K562 (cell line): ENCODE results near the gene DUS3L. TPM values are rescaled to one million over a fixed set of nuclear protein-coding genes. Genes with fewer than 3 reads are reported as not detected.

ENCODE experiments used
- ATAC-seq: fragments of 200-7000 bp; cut with Tn5 transposase; 3 replicates; pipeline ENCODE4 v1.9.1; 2020; ENCODE audit warnings: moderate library complexity
- BruUV-seq: library from RNA; stranded (reverse); fragments of 400-500 nt; replicated peaks from 2 replicates; lab custom pipeline; 2021; lab: Mats Ljungman, UMichigan
- CTCF ChIA-PET: fragments of 300-600 bp; formaldehyde crosslinking; extraction: SDS; loops from one replicate; lab custom pipeline; 2021; ENCODE audit warnings: low intra/inter-chr PET ratio; lab: Yijun Ruan, JAX
- POLR2A ChIA-PET: fragments of 300-600, 350-650 bp; sonication (Branson Sonifier 250); formaldehyde crosslinking; extraction: SDS; loops from one replicate; lab custom pipeline; 2021; ENCODE audit warnings: antibody characterized with exemption, inconsistent platforms; lab: Yijun Ruan, JAX
- DNase-seq, 4 experiments: peaks; one replicate each; pipeline versions ENCODE4 v3.0.0 to v3.0.0-alpha.2; 2011 to 2018; ENCODE audit warnings: low spot score in 3 of 4, mixed read lengths in 3 of 4; ENCODE audit errors: extremely low read depth in 1 of 4
- FAIRE-seq: peaks from 2 replicates; lab custom pipeline; 2011; peaks lifted over from hg19 to GRCh38; lab: Jason Lieb, UNC
- H2AFZ ChIP-seq: 2 replicates; pipeline ENCODE4 v1.6.0; 2011; ENCODE audit warnings: low read depth, low read length, control low read depth, inconsistent platforms
- H3K27ac ChIP-seq: fragments of 200-600 bp; 3 replicates; pipeline ENCODE4 v1.8.0; 2011; ENCODE audit warnings: low read depth, mild to moderate bottlenecking, control low read depth, inconsistent platforms, low read length, moderate library complexity, mixed read lengths; ENCODE audit errors: extremely low read depth
- H3K27me3 ChIP-seq, 2 experiments: fragments of 300-600 bp in 1 of 2; 2 replicates in 1 of 2; 3 replicates in 1 of 2; pipeline versions ENCODE4 v1.6.0 to v1.8.0; 2011; ENCODE audit warnings: inconsistent platforms in 2 of 2, low read length in 2 of 2, mild to moderate bottlenecking in 1 of 2, mixed read lengths in 1 of 2, moderate library complexity in 1 of 2; ENCODE audit not compliant: control insufficient read depth in 2 of 2, insufficient read depth in 2 of 2
- H3K36me3 ChIP-seq: fragments of 300-600 bp; 3 replicates; pipeline ENCODE4 v1.8.0; 2011; ENCODE audit warnings: mild to moderate bottlenecking, low read length, inconsistent platforms; ENCODE audit not compliant: control insufficient read depth, insufficient read depth
- H3K4me1 ChIP-seq, 2 experiments: fragments of 200-600 bp in 1 of 2; replicated peaks in 1 of 2; 2 replicates in 1 of 2; 3 replicates in 1 of 2; pipeline versions ENCODE4 v1.5.1 to v1.8.0; 2011; ENCODE audit warnings: inconsistent platforms in 2 of 2, low read length in 2 of 2, mild to moderate bottlenecking in 1 of 2, mixed read lengths in 1 of 2, moderate library complexity in 1 of 2; ENCODE audit not compliant: control insufficient read depth in 2 of 2, insufficient read depth in 2 of 2
- H3K4me2 ChIP-seq: 2 replicates; pipeline ENCODE4 v1.6.1; 2011; ENCODE audit warnings: low read length, control low read depth, inconsistent platforms, mixed read lengths; ENCODE audit not compliant: insufficient read depth
- H3K4me3 ChIP-seq: fragments of 200-600 bp; sonication (generic), shearing (Covaris generic); 2 replicates; pipeline ENCODE4 v1.5.1; 2016; ENCODE audit warnings: control low read depth, inconsistent platforms
- H3K79me2 ChIP-seq: fragments of 200-600 bp; 3 replicates; pipeline ENCODE4 v1.8.0; 2011; ENCODE audit warnings: low read length, inconsistent platforms; ENCODE audit not compliant: control insufficient read depth, insufficient read depth
- H3K9ac ChIP-seq, 2 experiments: 2 replicates each; pipeline versions ENCODE4 v1.6.0 to v1.6.1; 2011; ENCODE audit warnings: low read depth in 2 of 2, low read length in 2 of 2, control low read depth in 1 of 2, inconsistent platforms in 1 of 2, mild to moderate bottlenecking in 1 of 2, mixed read lengths in 1 of 2; ENCODE audit not compliant: insufficient read depth in 1 of 2
- H3K9me1 ChIP-seq: one replicate; pipeline ENCODE4 v1.6.0; 2011; ENCODE audit warnings: inconsistent platforms, mild to moderate bottlenecking, low read length, moderate library complexity; ENCODE audit not compliant: control insufficient read depth, insufficient read depth
- H3K9me3 ChIP-seq: replicated peaks from 2 replicates; pipeline ENCODE4 v1.5.1; 2011; ENCODE audit warnings: low read depth, low read length, inconsistent platforms; ENCODE audit not compliant: control insufficient read depth, insufficient read depth
- H4K20me1 ChIP-seq: replicated peaks from 2 replicates; pipeline ENCODE4 v1.6.1; 2011; ENCODE audit warnings: low read length, inconsistent platforms, mixed read lengths; ENCODE audit not compliant: control insufficient read depth, insufficient read depth
- HOXB6 ChIP-seq: fragments of 250-450 bp; sonication (Bioruptor Pico); IDR thresholded peaks from 2 replicates; pipeline ENCODE4 v1.5.1; 2022; ENCODE audit warnings: mild to moderate bottlenecking, borderline replicate concordance
- KDM5B ChIP-seq: fragments of 200-600 bp; sonication (generic); IDR thresholded peaks from 2 replicates; pipeline ENCODE4 v1.6.1; 2012; ENCODE audit warnings: low read depth, mild to moderate bottlenecking, moderate library complexity, low read length, control low read depth, inconsistent platforms; ENCODE audit not compliant: insufficient replicate concordance
- MXI1 ChIP-seq: IDR thresholded peaks from 2 replicates; pipeline ENCODE4 v1.6.1; 2011; ENCODE audit warnings: low read depth, mild to moderate bottlenecking, improper control_type of control experiment, low read length
- POLR2AphosphoS2 ChIP-seq: IDR thresholded peaks from 2 replicates; pipeline ENCODE4 v1.6.1; 2012; ENCODE audit warnings: low read length, improper control_type of control experiment
- RBM25 ChIP-seq: fragments of 200-400 bp; formaldehyde crosslinking; IDR thresholded peaks from 2 replicates; pipeline ENCODE4 v1.6.1; 2018; ENCODE audit warnings: low read length, low read depth, moderate library complexity; ENCODE audit not compliant: severe bottlenecking
- SP1 ChIP-seq: sonication (generic); formaldehyde crosslinking; IDR thresholded peaks from 2 replicates; pipeline ENCODE4 v1.8.1; 2022; ENCODE audit warnings: mild to moderate bottlenecking, missing genetic modification reagents
- ZBTB8A ChIP-seq: fragments of 450-650 bp; IDR thresholded peaks from 2 replicates; pipeline ENCODE4 v1.6.1; 2018; ENCODE audit warnings: mild to moderate bottlenecking, moderate library complexity; ENCODE audit not compliant: partially characterized antibody
- ZFP36 ChIP-seq: fragments of 150-350 bp; IDR thresholded peaks from 2 replicates; pipeline ENCODE4 v1.6.1; 2018; ENCODE audit warnings: low read length, low read depth; ENCODE audit not compliant: partially characterized antibody
- ZNF165 ChIP-seq: fragments of 250-450 bp; sonication (Bioruptor Pico); IDR thresholded peaks from 2 replicates; pipeline ENCODE4 v1.4.0; 2020; ENCODE audit warnings: borderline replicate concordance
- ZNF174 ChIP-seq: fragments of 250-450 bp; sonication (Bioruptor Pico); IDR thresholded peaks from 2 replicates; pipeline ENCODE4 v1.4.0; 2020; ENCODE audit warnings: mild to moderate bottlenecking
- ZNF253 ChIP-seq: fragments of 250-450 bp; sonication (Bioruptor Pico); conservative IDR thresholded peaks from 2 replicates; pipeline ENCODE4 v1.6.1; 2021; ENCODE audit warnings: mild to moderate bottlenecking
- ZNF384 ChIP-seq: IDR thresholded peaks from 2 replicates; pipeline ENCODE4 v1.6.1; 2012; ENCODE audit warnings: low read depth, low read length, improper control_type of control experiment
- ZNF436 ChIP-seq: fragments of 250-450, 450-650 bp; sonication (Bioruptor Pico); formaldehyde crosslinking; IDR thresholded peaks from 2 replicates; pipeline ENCODE4 v1.7.0; 2020; ENCODE audit warnings: mild to moderate bottlenecking
- WGBS: fragments of 100-300 bp; shearing (Covaris generic); methylation state at CpG from one replicate; pipeline ENCODE4 v1.1.6; 2016; ENCODE audit warnings: low coverage, mixed read lengths; ENCODE audit not compliant: insufficient coverage; ENCODE audit errors: missing lambda C conversion rate; 5-methylcytosine and 5-hydroxymethylcytosine counted together
- in situ Hi-C: fragments of 300-500 bp; cut with MboI; formaldehyde crosslinking; loops from 4 replicates; pipeline ENCODE4 v1.15.0; 2018; ENCODE audit warnings: inconsistent platforms, mixed read lengths
- intact Hi-C: fragments of 100-400 bp; cut with micrococcal nuclease; formaldehyde crosslinking; loops from 2 replicates; pipeline ENCODE4 v1.14.2; 2022
- polyA plus RNA-seq, 8 experiments: library from polyadenylated mRNA; depleted of rRNA in 4 of 8; stranded (reverse) in 5 of 8; unstranded in 3 of 8; fragments of >200 nt; fragmentation: Nextera tagmentation in 2 of 8; fragmentation: Illumina TruSeq in 1 of 8; extraction: Ambion mirVana in 2 of 8; extraction: Trizol in 1 of 8; gene quantifications; 2 replicates each; pipeline versions ENCODE4 v1.2.1 to v1.2.3, GENCODE V29; 2011 to 2014; ENCODE audit warnings: inconsistent platforms in 1 of 8, missing spikeins in 1 of 8
- total RNA-seq, 7 experiments: library from RNA; depleted of rRNA in 6 of 7; stranded (reverse); fragments of >200 nt in 6 of 7; fragmentation: Illumina TruSeq in 2 of 7; extraction: Trizol in 2 of 7; gene quantifications; 2 replicates each; pipeline versions ENCODE4 v1.2.1 to v1.2.3, GENCODE V29; 2011 to 2021; ENCODE audit warnings: low replicate concordance in 1 of 7
- TF ChIP-seq, protein P1 (sequence below): sonication (generic); formaldehyde crosslinking; IDR thresholded peaks from 2 replicates; pipeline ENCODE4 v1.9.0; 2022; ENCODE audit warnings: mild to moderate bottlenecking, missing genetic modification reagents
- TF ChIP-seq, protein P2 (sequence below): sonication (generic); formaldehyde crosslinking; IDR thresholded peaks from 2 replicates; pipeline ENCODE4 v1.8.0; 2022; ENCODE audit warnings: mild to moderate bottlenecking, low read depth, missing genetic modification reagents
- TF ChIP-seq, protein P3 (sequence below), 3 experiments: IDR thresholded peaks in 2 of 3; conservative IDR thresholded peaks in 1 of 3; 2 replicates each; pipeline ENCODE4 v1.5.1; 2011 to 2012; ENCODE audit warnings: low read length in 3 of 3, mild to moderate bottlenecking in 3 of 3, control low read depth in 2 of 3, improper control_type of control experiment in 1 of 3, inconsistent platforms in 1 of 3, low read depth in 1 of 3, mixed read lengths in 1 of 3, moderate library complexity in 1 of 3; ENCODE audit not compliant: insufficient read depth in 2 of 3
- TF ChIP-seq, protein P4 (sequence below): IDR thresholded peaks from 3 replicates; pipeline ENCODE4 v1.6.1; 2011; ENCODE audit warnings: borderline replicate concordance, mild to moderate bottlenecking, moderate library complexity; ENCODE audit not compliant: insufficient read length; ENCODE audit errors: extremely low read depth

DUS3L gene
- total and polyA plus RNA-seq, 9 of the 15 experiments (the other 6 are each of a cell fraction or from before 2014, with no cell fraction given), result 1.7 to 102 (median 77.5) TPM

DNA sequence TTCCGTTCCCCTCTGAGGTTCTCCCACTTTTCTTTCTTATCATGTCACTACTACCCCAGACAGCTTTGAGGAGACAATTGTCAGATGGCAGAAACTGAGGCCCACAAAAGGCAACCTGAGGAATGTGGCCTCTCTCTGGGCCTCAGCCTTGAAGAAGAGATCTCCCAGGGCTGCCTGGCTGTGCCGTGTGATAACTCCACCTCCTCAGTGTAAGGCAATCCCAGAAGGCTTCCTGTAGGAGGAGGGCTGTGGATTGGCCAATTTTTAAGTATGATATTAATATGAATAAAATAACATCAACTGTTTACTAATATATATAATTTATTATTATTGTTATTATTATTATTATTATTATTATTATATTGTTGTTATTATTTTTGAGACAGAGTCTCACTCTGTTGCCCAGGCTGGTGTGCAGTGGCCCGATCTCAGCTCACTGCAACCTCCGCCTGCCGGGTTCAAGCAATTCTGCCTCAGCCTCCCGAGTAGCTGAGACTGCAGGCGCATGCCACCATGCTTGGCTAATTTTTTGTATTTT is 4.5 kb upstream of the DUS3L start:
- Histone ChIP-seq H3K9me3 (no peaks in the 10 kb centered on the region), H3K27me3 (no peaks in the 10 kb centered on the region), H3K79me2 (peaks cover 5% of the 10 kb centered on the region; the same call in 2 of the 3 replicates), H3K4me3 (no peak overlapping the region), H3K4me2 (no peak overlapping the region), H3K9ac (no peak overlapping the region), H3K9me1 (no peaks in the 10 kb centered on the region), H3K4me1 (peaks cover 17 to 42% of the 10 kb centered on the region in 2 experiments), H3K27ac (no peak overlapping the region), H2AFZ (no peak overlapping the region), H3K36me3 (no peaks in the 10 kb centered on the region), H4K20me1 (0 out of 2 replicates have a peak, but pooled peaks cover 13% of the 10 kb centered on the region)
- intact Hi-C loops, result no loop called here
- no TSS peak for BruUV-seq
- DNase-seq, result no peak
- FAIRE-seq, result no peak
- ATAC-seq, result no peak
- ChIA-PET POLR2A (interaction anchor here (1.3 kb wide), 1 partner anchor 109 kb away, joined by 5 read pairs; no protein-coding TSS in a partner anchor), CTCF (no interaction called here)
- in situ Hi-C loops, result no loop called here
- 46% methylated on average over 6 of the region's 7 CpGs for WGBS
- no peak for TF ChIP-seq ZBTB8A
- TF ChIP-seq, protein P1, sequence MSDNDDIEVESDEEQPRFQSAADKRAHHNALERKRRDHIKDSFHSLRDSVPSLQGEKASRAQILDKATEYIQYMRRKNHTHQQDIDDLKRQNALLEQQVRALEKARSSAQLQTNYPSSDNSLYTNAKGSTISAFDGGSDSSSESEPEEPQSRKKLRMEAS, result no peak
- peak; percentile 75 for TF ChIP-seq RBM25
- TF ChIP-seq, protein P2, sequence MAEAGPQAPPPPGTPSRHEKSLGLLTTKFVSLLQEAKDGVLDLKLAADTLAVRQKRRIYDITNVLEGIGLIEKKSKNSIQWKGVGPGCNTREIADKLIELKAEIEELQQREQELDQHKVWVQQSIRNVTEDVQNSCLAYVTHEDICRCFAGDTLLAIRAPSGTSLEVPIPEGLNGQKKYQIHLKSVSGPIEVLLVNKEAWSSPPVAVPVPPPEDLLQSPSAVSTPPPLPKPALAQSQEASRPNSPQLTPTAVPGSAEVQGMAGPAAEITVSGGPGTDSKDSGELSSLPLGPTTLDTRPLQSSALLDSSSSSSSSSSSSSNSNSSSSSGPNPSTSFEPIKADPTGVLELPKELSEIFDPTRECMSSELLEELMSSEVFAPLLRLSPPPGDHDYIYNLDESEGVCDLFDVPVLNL (CRISPR knock-in tag), result no peak
- no peak for TF ChIP-seq SP1 (CRISPR knock-in tag)
- TF ChIP-seq ZNF253, result no peak
- TF ChIP-seq KDM5B, result no peak
- no peak for TF ChIP-seq MXI1
- no peak for TF ChIP-seq HOXB6 (CRISPR knock-in tag)
- TF ChIP-seq ZFP36, result peak; percentile 97
- no peak for TF ChIP-seq ZNF384
- no peak for TF ChIP-seq POLR2AphosphoS2
- TF ChIP-seq ZNF436 (CRISPR knock-in tag), result peak; percentile 70
- no peak for TF ChIP-seq ZNF165 (CRISPR knock-in tag)
- TF ChIP-seq, protein P3, sequence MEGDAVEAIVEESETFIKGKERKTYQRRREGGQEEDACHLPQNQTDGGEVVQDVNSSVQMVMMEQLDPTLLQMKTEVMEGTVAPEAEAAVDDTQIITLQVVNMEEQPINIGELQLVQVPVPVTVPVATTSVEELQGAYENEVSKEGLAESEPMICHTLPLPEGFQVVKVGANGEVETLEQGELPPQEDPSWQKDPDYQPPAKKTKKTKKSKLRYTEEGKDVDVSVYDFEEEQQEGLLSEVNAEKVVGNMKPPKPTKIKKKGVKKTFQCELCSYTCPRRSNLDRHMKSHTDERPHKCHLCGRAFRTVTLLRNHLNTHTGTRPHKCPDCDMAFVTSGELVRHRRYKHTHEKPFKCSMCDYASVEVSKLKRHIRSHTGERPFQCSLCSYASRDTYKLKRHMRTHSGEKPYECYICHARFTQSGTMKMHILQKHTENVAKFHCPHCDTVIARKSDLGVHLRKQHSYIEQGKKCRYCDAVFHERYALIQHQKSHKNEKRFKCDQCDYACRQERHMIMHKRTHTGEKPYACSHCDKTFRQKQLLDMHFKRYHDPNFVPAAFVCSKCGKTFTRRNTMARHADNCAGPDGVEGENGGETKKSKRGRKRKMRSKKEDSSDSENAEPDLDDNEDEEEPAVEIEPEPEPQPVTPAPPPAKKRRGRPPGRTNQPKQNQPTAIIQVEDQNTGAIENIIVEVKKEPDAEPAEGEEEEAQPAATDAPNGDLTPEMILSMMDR (IDR thresholded peaks at IDR 0.05 in 2 of 3, conservative IDR thresholded peaks at IDR 0.05 in 1 of 3; ENCODE audit: insufficient read depth in 2 of 3, low read depth in 1 of 3, low read length in 3 of 3), result no peak
- TF ChIP-seq, protein P4, sequence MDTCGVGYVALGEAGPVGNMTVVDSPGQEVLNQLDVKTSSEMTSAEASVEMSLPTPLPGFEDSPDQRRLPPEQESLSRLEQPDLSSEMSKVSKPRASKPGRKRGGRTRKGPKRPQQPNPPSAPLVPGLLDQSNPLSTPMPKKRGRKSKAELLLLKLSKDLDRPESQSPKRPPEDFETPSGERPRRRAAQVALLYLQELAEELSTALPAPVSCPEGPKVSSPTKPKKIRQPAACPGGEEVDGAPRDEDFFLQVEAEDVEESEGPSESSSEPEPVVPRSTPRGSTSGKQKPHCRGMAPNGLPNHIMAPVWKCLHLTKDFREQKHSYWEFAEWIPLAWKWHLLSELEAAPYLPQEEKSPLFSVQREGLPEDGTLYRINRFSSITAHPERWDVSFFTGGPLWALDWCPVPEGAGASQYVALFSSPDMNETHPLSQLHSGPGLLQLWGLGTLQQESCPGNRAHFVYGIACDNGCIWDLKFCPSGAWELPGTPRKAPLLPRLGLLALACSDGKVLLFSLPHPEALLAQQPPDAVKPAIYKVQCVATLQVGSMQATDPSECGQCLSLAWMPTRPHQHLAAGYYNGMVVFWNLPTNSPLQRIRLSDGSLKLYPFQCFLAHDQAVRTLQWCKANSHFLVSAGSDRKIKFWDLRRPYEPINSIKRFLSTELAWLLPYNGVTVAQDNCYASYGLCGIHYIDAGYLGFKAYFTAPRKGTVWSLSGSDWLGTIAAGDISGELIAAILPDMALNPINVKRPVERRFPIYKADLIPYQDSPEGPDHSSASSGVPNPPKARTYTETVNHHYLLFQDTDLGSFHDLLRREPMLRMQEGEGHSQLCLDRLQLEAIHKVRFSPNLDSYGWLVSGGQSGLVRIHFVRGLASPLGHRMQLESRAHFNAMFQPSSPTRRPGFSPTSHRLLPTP, result peak; percentile 14
- no peak for TF ChIP-seq ZNF174 (CRISPR knock-in tag)
